Measurements from ENCODE around the gene USP43. TPM values are rescaled to one million over a fixed set of nuclear protein-coding genes. Genes with fewer than 3 reads are reported as not detected.

Gene USP43
- total RNA-seq, 2 experiments from 2014 or later: 0.08 to 0.17 TPM

DNA sequence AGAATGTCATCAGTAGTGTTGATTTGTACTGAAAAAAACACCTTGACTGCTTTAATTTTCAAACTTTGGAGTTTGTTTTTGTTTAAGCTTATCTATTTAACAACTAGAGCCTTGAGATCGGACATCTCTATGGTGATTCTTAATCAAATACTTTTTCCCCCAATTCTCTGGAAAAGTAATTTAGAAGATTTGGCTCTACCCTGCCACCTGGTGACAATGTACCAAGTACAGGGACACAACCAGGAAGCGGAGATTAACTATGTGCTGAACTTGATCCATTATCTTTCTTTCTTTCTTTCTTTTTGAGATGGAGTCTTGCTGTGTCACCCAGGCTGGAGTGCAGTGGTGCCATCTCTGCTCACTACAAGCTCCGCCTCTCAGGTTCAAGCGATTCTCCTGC is 30.8 kb downstream of the USP43 start:
- Histone ChIP-seq H3K4me1 (ENCODE audit: insufficient read depth, low read length) (no peaks in the 10 kb centered on the region), H3K27me3 (ENCODE audit: control insufficient read depth in 1 of 2, insufficient read depth in 2 of 2, low read length in 2 of 2) (no peaks in the 10 kb centered on the region), H3K4me3 (ENCODE audit: low read length) (no peak overlapping the region), H3K9me3 (ENCODE audit: control insufficient read depth in 1 of 2, insufficient read depth in 1 of 2, low read length in 2 of 2) (peaks cover 7 to 13% of the 10 kb centered on the region in 2 experiments), H3K36me3 (ENCODE audit: insufficient read depth, low read length) (no peaks in the 10 kb centered on the region), H3K27ac (ENCODE audit: low read depth in 1 of 2, low read length in 2 of 2) (no peak overlapping the region)
- Mint-ChIP-seq H3K27ac (no peak overlapping the region), H3K36me3 (ENCODE audit: low read depth) (no peaks in the 10 kb centered on the region), H3K27me3 (peaks cover 6% of the 10 kb centered on the region), H3K4me3 (no peak overlapping the region), H3K9me3 (peaks cover 7% of the 10 kb centered on the region), H3K4me1 (ENCODE audit: low read depth) (no peaks in the 10 kb centered on the region)
- DNase-seq: no peak
- no peak for ATAC-seq (ENCODE audit: poor library complexity)
- ChIA-PET POLR2A (no interaction called here), CTCF (no interaction called here)
- no peak for TF ChIP-seq CTCF (IDR thresholded peaks at IDR 0.05)
- intact Hi-C loops (cut with DNase I, micrococcal nuclease): no loop called here

DNA sequence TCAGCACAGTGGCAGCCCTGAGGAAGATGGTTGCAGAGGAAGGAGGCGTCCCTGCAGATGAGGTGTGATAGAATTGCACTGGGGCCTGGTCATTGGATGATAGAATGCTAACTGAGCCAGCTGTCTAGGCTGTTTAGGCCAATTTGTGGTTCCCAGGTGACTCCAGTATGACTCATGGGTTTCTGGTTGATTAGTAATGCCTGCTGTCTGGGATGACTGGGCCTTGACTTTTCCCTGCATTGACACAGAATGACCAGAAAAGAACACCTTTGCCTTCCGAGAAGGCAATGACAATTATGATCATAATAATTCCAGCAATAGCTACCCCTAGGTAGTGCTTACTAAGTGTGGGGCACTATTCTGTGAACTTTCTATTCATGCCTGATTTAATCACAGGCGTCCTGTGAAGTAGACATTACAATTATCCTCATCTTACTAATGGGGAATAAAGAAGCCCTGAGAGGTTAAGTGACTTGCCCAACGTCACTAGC is 31.5 kb downstream of the USP43 start:
- ATAC-seq (ENCODE audit: poor library complexity): no peak
- H3K4me1 ChIP-seq (ENCODE audit: insufficient read depth, low read length): no peaks in the 10 kb centered on the region
- CTCF ChIA-PET: no interaction called here
- intact Hi-C loops (cut with DNase I, micrococcal nuclease): no loop called here
- H3K9me3 Mint-ChIP-seq: peaks cover 7% of the 10 kb centered on the region
- POLR2A ChIA-PET: no interaction called here
- H3K36me3 Mint-ChIP-seq (ENCODE audit: low read depth): no peaks in the 10 kb centered on the region
- H3K36me3 ChIP-seq (ENCODE audit: insufficient read depth, low read length): no peaks in the 10 kb centered on the region
- H3K9me3 ChIP-seq (ENCODE audit: control insufficient read depth in 1 of 2, insufficient read depth in 1 of 2, low read length in 2 of 2): peaks cover 7 to 13% of the 10 kb centered on the region in 2 experiments
- H3K27me3 Mint-ChIP-seq: peaks cover 3% of the 10 kb centered on the region
- no peaks in the 10 kb centered on the region for H3K27me3 ChIP-seq (ENCODE audit: control insufficient read depth in 1 of 2, insufficient read depth in 2 of 2, low read length in 2 of 2)
- TF ChIP-seq CTCF (IDR thresholded peaks at IDR 0.05): no peak
- no peaks in the 10 kb centered on the region for H3K4me1 Mint-ChIP-seq (ENCODE audit: low read depth)
- no peak overlapping the region for H3K27ac Mint-ChIP-seq
- no peak overlapping the region for H3K27ac ChIP-seq (ENCODE audit: low read depth in 1 of 2, low read length in 2 of 2)
- no peak overlapping the region for H3K4me3 Mint-ChIP-seq
- DNase-seq: no peak
- H3K4me3 ChIP-seq (ENCODE audit: low read length): no peak overlapping the region

GRCh38 chr17:9677411-9677810 is 32.1 kb downstream of the USP43 start:
- CTCF ChIA-PET: no interaction called here
- H3K36me3 Mint-ChIP-seq (ENCODE audit: low read depth): no peaks in the 10 kb centered on the region

More at GRCh38 chr17:9677411-9677810, 32.1 kb downstream of the USP43 start:
- H3K27me3 Mint-ChIP-seq: peaks cover 3% of the 10 kb centered on the region
- H3K4me3 ChIP-seq (ENCODE audit: low read length): no peak overlapping the region
- TF ChIP-seq CTCF (IDR thresholded peaks at IDR 0.05): no peak
- H3K4me3 Mint-ChIP-seq: no peak overlapping the region
- H3K9me3 ChIP-seq (ENCODE audit: control insufficient read depth in 1 of 2, insufficient read depth in 1 of 2, low read length in 2 of 2): peaks cover 7 to 13% of the 10 kb centered on the region in 2 experiments
- peaks cover 7% of the 10 kb centered on the region for H3K9me3 Mint-ChIP-seq
- H3K27ac Mint-ChIP-seq: no peak overlapping the region
- no peak overlapping the region for H3K27ac ChIP-seq (ENCODE audit: low read depth in 1 of 2, low read length in 2 of 2)
- ATAC-seq (ENCODE audit: poor library complexity) (no peak), DNase-seq (no peak)
- no peaks in the 10 kb centered on the region for H3K27me3 ChIP-seq (ENCODE audit: control insufficient read depth in 1 of 2, insufficient read depth in 2 of 2, low read length in 2 of 2)
- no peaks in the 10 kb centered on the region for H3K36me3 ChIP-seq (ENCODE audit: insufficient read depth, low read length)
- POLR2A ChIA-PET: no interaction called here
- H3K4me1 Mint-ChIP-seq (ENCODE audit: low read depth): no peaks in the 10 kb centered on the region
- intact Hi-C loops (cut with DNase I, micrococcal nuclease): no loop called here
- no peaks in the 10 kb centered on the region for H3K4me1 ChIP-seq (ENCODE audit: insufficient read depth, low read length)
